Kidney epithelial cell (primary cell): ENCODE measurements around the gene PDIA5. TPM values are rescaled to one million over a fixed set of nuclear protein-coding genes. Genes with fewer than 3 reads are reported as not detected.

Source experiments
- DNase-seq: peaks from one replicate; pipeline ENCODE4 v3.0.0-alpha.2; 2010; ENCODE audit warnings: low read depth
- H3K27me3 ChIP-seq: 2 replicates; pipeline ENCODE4 v1.6.0; 2011; ENCODE audit warnings: low read length; ENCODE audit not compliant: control insufficient read depth, insufficient read depth
- H3K36me3 ChIP-seq: 2 replicates; pipeline ENCODE4 v1.5.1; 2011; ENCODE audit warnings: low read length; ENCODE audit not compliant: control insufficient read depth, insufficient read depth
- H3K4me3 ChIP-seq: 2 replicates; pipeline ENCODE4 v1.5.1; 2011; ENCODE audit warnings: low read depth, mild to moderate bottlenecking, control low read depth, low read length
- total RNA-seq: library from RNA; depleted of rRNA; stranded (reverse); fragments of >200 nt; gene quantifications from 2 replicates; pipeline ENCODE4 v1.2.3, GENCODE V29; 2015
- TF ChIP-seq, protein P1 (sequence below): IDR thresholded peaks from 2 replicates; pipeline ENCODE4 v1.5.1; 2011; ENCODE audit warnings: mild to moderate bottlenecking, moderate library complexity, low read length, control low read depth, inconsistent platforms; ENCODE audit not compliant: insufficient read depth, poor library complexity, severe bottlenecking

Gene PDIA5
- total RNA-seq, 1 donor from 2014 or later: 18.8 TPM

GRCh38 chr3:123063034-123063433 lies 3.8 kb upstream of the PDIA5 start:
- Histone ChIP-seq H3K27me3 (no peaks in the 10 kb centered on the region), H3K4me3 (no peak overlapping the region), H3K36me3 (no peaks in the 10 kb centered on the region)
- TF ChIP-seq, protein P1, sequence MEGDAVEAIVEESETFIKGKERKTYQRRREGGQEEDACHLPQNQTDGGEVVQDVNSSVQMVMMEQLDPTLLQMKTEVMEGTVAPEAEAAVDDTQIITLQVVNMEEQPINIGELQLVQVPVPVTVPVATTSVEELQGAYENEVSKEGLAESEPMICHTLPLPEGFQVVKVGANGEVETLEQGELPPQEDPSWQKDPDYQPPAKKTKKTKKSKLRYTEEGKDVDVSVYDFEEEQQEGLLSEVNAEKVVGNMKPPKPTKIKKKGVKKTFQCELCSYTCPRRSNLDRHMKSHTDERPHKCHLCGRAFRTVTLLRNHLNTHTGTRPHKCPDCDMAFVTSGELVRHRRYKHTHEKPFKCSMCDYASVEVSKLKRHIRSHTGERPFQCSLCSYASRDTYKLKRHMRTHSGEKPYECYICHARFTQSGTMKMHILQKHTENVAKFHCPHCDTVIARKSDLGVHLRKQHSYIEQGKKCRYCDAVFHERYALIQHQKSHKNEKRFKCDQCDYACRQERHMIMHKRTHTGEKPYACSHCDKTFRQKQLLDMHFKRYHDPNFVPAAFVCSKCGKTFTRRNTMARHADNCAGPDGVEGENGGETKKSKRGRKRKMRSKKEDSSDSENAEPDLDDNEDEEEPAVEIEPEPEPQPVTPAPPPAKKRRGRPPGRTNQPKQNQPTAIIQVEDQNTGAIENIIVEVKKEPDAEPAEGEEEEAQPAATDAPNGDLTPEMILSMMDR: no peak
- no peak for DNase-seq

DNA sequence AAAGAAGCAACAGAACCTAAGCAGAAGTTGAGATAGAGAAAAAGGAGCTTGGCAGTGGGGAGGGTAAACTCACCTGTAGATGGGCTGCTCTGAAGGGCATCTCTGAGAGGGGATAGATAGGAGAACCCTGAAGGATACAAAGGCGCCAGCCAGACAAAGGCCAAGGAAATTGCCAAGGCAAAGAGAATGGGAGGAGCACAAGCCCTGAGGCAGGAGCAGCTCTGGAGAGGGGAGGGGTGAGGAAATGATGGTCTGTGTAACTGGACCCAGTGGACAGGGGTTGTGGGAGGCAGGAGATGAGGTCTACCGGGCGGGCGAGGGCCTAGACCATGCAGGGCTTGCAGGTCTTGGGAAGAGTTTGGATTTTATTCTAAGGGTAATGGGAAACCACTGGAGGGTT lies 2.3 kb upstream of the PDIA5 start:
- no peak for DNase-seq
- Histone ChIP-seq H3K4me3 (no peak overlapping the region), H3K27me3 (no peaks in the 10 kb centered on the region), H3K36me3 (no peaks in the 10 kb centered on the region)
- TF ChIP-seq, protein P1: no peak

DNA sequence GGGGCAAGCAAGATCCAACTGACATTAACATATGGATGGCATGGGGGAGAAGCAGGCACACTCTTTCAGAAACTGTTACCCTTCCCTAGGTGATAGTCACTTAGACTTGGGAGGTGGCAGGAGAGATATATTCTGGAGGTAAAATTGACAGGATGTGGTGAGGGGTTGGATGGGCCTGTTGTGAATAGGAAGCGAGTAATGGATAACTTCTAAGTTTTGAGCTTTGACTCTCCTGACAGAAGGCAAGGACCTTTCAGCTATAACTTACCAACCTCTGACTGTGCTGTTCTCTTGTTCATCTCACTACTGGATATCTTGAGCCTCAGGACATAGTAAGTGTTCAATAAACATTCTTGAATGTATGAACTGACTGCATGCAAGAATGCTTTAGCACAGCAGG lies 1.9 kb upstream of the PDIA5 start:
- Histone ChIP-seq H3K4me3 (no peak overlapping the region), H3K27me3 (no peaks in the 10 kb centered on the region), H3K36me3 (no peaks in the 10 kb centered on the region)
- TF ChIP-seq, protein P1: no peak
- no peak for DNase-seq

- DNase-seq: no peak
- Histone ChIP-seq H3K27me3 (no peaks in the 10 kb centered on the region), H3K4me3 (peak overlapping the region; percentile 96), H3K36me3 (no peaks in the 10 kb centered on the region)
- TF ChIP-seq, protein P1: no peak
Measured at GRCh38 chr3:123066599-123066895, 278 bp upstream of the PDIA5 start.

DNA sequence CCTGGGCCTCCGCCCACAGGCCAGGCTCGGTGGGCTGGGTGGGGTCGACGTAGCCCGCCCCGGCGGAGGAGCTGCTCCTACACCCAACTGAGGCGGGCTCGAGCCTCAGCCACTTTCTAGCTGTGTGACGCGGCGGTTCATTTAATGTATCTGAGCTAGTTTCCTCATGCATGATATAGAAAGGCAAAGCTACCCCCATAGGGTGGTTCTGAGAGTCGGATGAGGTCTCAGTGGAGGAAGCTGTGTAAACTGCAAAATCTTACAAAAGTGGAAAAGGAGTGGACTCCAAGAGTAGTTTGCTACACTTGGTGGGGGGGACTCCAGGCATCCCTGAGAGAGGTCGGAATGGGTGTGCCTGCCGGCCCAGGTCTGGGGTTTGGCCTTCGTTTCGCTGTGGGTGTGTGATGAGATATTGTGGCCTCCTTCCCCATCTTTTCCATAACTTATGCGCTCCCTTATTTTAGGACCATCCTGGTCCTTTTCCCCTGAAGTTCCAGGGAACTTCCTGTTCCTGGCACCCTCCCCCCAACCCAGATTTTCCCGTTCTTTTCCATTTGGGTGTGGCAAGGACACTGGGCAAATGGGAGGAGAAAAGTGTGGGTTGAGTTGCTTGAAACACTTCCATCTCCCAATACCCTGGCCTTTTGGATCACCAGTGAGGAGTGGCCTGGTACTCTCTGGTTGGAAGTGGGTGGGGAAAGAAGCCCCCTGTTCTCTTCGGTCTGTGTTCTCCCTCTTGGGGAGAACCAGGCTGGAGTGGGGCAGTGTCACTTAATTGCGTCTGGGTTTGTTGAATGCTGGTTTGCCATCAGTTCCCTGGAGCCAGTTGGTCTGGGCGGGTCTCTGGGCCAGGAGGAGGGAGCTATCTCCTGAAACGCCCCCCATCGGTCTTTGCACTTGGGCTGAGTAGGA lies 1.1 kb downstream of the PDIA5 start:
- no peaks in the 10 kb centered on the region for H3K27me3 ChIP-seq
- no peak for DNase-seq
- H3K36me3 ChIP-seq: no peaks in the 10 kb centered on the region
- peak overlapping the region; percentile 96 for H3K4me3 ChIP-seq
- TF ChIP-seq, protein P1: no peak
